HEK293 (cell line): Measurements from ENCODE around the gene NBPF15.

Source experiments
- GFI1B ChIP-seq: fragments of 450-650 bp; formaldehyde crosslinking; IDR thresholded peaks from 2 replicates; pipeline ENCODE4 v1.5.1; 2016; ENCODE audit warnings: missing biosample characterization, missing genetic modification characterization
- IKZF3 ChIP-seq: fragments of 450-650 bp; IDR thresholded peaks from 2 replicates; pipeline ENCODE4 v1.5.0; 2018; ENCODE audit warnings: missing biosample characterization, mild to moderate bottlenecking, missing genetic modification characterization, moderate library complexity
- KLF10 ChIP-seq: fragments of 450-650 bp; IDR thresholded peaks from 2 replicates; pipeline ENCODE4 v1.5.1; 2018; ENCODE audit warnings: missing biosample characterization, mild to moderate bottlenecking, missing genetic modification characterization
- MYNN ChIP-seq: fragments of 450-650 bp; formaldehyde crosslinking; IDR thresholded peaks from 2 replicates; pipeline ENCODE4 v1.5.1; 2016; ENCODE audit warnings: missing biosample characterization, missing genetic modification characterization, borderline replicate concordance
- SP7 ChIP-seq: fragments of 450-650 bp; formaldehyde crosslinking; IDR thresholded peaks from 2 replicates; pipeline ENCODE4 v1.5.1; 2016; ENCODE audit warnings: missing biosample characterization, missing genetic modification characterization
- TRIM28 ChIP-seq: IDR thresholded peaks from 2 replicates; pipeline ENCODE4 v1.6.1; 2011; ENCODE audit warnings: low read length, control low read depth, borderline replicate concordance
- ZBTB10 ChIP-seq: fragments of 450-650 bp; formaldehyde crosslinking; IDR thresholded peaks from 2 replicates; pipeline ENCODE4 v1.5.1; 2016; ENCODE audit warnings: missing biosample characterization, missing genetic modification characterization
- ZBTB20 ChIP-seq: fragments of 450-650 bp; formaldehyde crosslinking; IDR thresholded peaks from 2 replicates; pipeline ENCODE4 v1.5.1; 2016; ENCODE audit warnings: missing biosample characterization, missing genetic modification characterization
- ZBTB26 ChIP-seq: fragments of 450-650 bp; formaldehyde crosslinking; optimal IDR thresholded peaks from 2 replicates; pipeline ENCODE3; 2016; ENCODE audit warnings: missing biosample characterization, mild to moderate bottlenecking, missing genetic modification characterization
- ZBTB44 ChIP-seq: fragments of 450-650 bp; IDR thresholded peaks from 2 replicates; pipeline ENCODE4 v1.5.1; 2018; ENCODE audit warnings: missing biosample characterization, mild to moderate bottlenecking, missing genetic modification characterization
- ZBTB48 ChIP-seq: fragments of 450-650 bp; formaldehyde crosslinking; IDR thresholded peaks from 2 replicates; pipeline ENCODE4 v1.5.1; 2016; ENCODE audit warnings: missing biosample characterization, missing genetic modification characterization
- ZEB2 ChIP-seq: fragments of 450-650 bp; formaldehyde crosslinking; IDR thresholded peaks from 2 replicates; pipeline ENCODE4 v1.5.1; 2016; ENCODE audit warnings: missing biosample characterization, missing genetic modification characterization
- ZFP69B ChIP-seq: fragments of 450-650 bp; formaldehyde crosslinking; IDR thresholded peaks from 2 replicates; pipeline ENCODE4 v1.5.1; 2016; ENCODE audit warnings: missing biosample characterization, missing genetic modification characterization
- ZNF146 ChIP-seq: fragments of 450-650 bp; formaldehyde crosslinking; IDR thresholded peaks from 2 replicates; pipeline ENCODE4 v1.5.1; 2016; ENCODE audit warnings: missing biosample characterization, missing genetic modification characterization
- ZNF16 ChIP-seq: fragments of 450-650 bp; formaldehyde crosslinking; IDR thresholded peaks from 2 replicates; pipeline ENCODE4 v1.5.1; 2016; ENCODE audit warnings: low read depth, missing biosample characterization, missing genetic modification characterization
- ZNF362 ChIP-seq: fragments of 450-650 bp; formaldehyde crosslinking; IDR thresholded peaks from 2 replicates; pipeline ENCODE4 v1.5.1; 2016; ENCODE audit warnings: missing biosample characterization, missing genetic modification characterization
- ZNF600 ChIP-seq: fragments of 450-650 bp; formaldehyde crosslinking; IDR thresholded peaks from 2 replicates; pipeline ENCODE4 v1.5.1; 2016; ENCODE audit warnings: missing biosample characterization, missing genetic modification characterization
- ZNF660 ChIP-seq: fragments of 450-650 bp; IDR thresholded peaks from 2 replicates; pipeline ENCODE4 v1.5.1; 2018; ENCODE audit warnings: missing biosample characterization, mild to moderate bottlenecking, missing genetic modification characterization
- ZNF692 ChIP-seq: fragments of 450-650 bp; formaldehyde crosslinking; IDR thresholded peaks from 2 replicates; pipeline ENCODE4 v1.5.1; 2016; ENCODE audit warnings: missing biosample characterization, missing genetic modification characterization
- ZNF701 ChIP-seq: fragments of 450-650 bp; formaldehyde crosslinking; IDR thresholded peaks from 2 replicates; pipeline ENCODE4 v1.5.1; 2016; ENCODE audit warnings: missing biosample characterization, missing genetic modification characterization
- ZSCAN4 ChIP-seq: fragments of 450-650 bp; formaldehyde crosslinking; IDR thresholded peaks from 2 replicates; pipeline ENCODE4 v1.5.1; 2017; ENCODE audit warnings: missing biosample characterization, missing genetic modification characterization
- ZSCAN5A ChIP-seq: fragments of 450-650 bp; formaldehyde crosslinking; IDR thresholded peaks from 2 replicates; pipeline ENCODE4 v1.5.1; 2016; ENCODE audit warnings: missing biosample characterization, missing genetic modification characterization

The NBPF15 gene

GRCh38 chr1:144412491-144413403 is 48.7 kb downstream of the NBPF15 start (continued):
- peak; percentile 28; the same call in 1 of the 2 replicates for TF ChIP-seq MYNN (tag by site-specific recombination)
- TF ChIP-seq ZNF701 (tag by site-specific recombination) = peak; percentile 18; the same call in 1 of the 2 replicates
- TF ChIP-seq ZBTB26 = peak; percentile 56
- peak; percentile 91 for TF ChIP-seq ZNF660 (tag by site-specific recombination)
- TF ChIP-seq KLF10 = peak; percentile 87
- peak; percentile 83 for TF ChIP-seq ZBTB10 (tag by site-specific recombination)
- TF ChIP-seq ZEB2 (tag by site-specific recombination) = peak; percentile 91
- TF ChIP-seq ZNF146 (tag by site-specific recombination) = peak; percentile 38; the same call in 1 of the 2 replicates
- peak; percentile 60; the same call in 1 of the 2 replicates for TF ChIP-seq ZFP69B (tag by site-specific recombination)
- TF ChIP-seq ZNF16 = peak; percentile 60; the same call in 1 of the 2 replicates
- TF ChIP-seq ZBTB44 (tag by site-specific recombination) = peak; percentile 69
- peak; percentile 81 for TF ChIP-seq SP7 (tag by site-specific recombination)
- TF ChIP-seq ZBTB20 = peak; percentile 87
- TF ChIP-seq ZBTB48 (tag by site-specific recombination) = peak; percentile 87
- peak; percentile 36; the same call in 1 of the 2 replicates for TF ChIP-seq GFI1B (tag by site-specific recombination)
- peak; percentile 48; the same call in 1 of the 2 replicates for TF ChIP-seq ZNF362 (tag by site-specific recombination)
- TF ChIP-seq ZSCAN5A (tag by site-specific recombination) = 0 out of 2 replicates have a peak, but pooled peaks have one; percentile 75
- TF ChIP-seq ZNF692 (tag by site-specific recombination) = peak; percentile 63
- TF ChIP-seq ZNF600 (tag by site-specific recombination) = peak; percentile 98
- TF ChIP-seq TRIM28 = peak; percentile 33; the same call in 1 of the 2 replicates
- TF ChIP-seq IKZF3 = peak; percentile 63; the same call in 1 of the 2 replicates
- peak; percentile 43; the same call in 1 of the 2 replicates for TF ChIP-seq ZSCAN4 (tag by site-specific recombination)
